ENCODE results near the gene PAH.

The PAH gene

DNA sequence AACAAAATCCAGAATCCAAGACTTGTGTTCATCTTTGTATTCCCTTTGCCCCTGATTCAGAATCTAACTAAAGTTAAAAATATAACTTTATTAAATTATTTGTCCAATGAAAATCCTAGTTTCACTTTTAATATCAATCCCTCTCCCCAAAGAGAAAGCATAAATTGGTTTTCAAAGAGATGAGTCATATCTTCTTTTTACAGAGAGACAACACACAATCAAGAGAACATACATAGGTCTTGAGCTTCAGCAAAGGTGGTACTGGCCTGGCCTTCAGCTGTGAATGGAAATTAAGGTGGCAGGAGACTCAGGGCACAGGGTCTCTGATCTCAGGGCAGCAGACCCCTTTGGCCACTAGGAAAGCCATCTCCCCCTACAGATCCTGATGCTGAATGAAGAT, 36.2 kb upstream of the PAH start:
- peaks cover 13% of the 10 kb centered on the region for H3K4me1 Mint-ChIP-seq
- TF ChIP-seq, protein P1, sequence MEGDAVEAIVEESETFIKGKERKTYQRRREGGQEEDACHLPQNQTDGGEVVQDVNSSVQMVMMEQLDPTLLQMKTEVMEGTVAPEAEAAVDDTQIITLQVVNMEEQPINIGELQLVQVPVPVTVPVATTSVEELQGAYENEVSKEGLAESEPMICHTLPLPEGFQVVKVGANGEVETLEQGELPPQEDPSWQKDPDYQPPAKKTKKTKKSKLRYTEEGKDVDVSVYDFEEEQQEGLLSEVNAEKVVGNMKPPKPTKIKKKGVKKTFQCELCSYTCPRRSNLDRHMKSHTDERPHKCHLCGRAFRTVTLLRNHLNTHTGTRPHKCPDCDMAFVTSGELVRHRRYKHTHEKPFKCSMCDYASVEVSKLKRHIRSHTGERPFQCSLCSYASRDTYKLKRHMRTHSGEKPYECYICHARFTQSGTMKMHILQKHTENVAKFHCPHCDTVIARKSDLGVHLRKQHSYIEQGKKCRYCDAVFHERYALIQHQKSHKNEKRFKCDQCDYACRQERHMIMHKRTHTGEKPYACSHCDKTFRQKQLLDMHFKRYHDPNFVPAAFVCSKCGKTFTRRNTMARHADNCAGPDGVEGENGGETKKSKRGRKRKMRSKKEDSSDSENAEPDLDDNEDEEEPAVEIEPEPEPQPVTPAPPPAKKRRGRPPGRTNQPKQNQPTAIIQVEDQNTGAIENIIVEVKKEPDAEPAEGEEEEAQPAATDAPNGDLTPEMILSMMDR (IDR thresholded peaks at IDR 0.05; ENCODE audit: unreplicated experiment in 3 of 3) = no peak
- H3K4me3 Mint-ChIP-seq = no peak overlapping the region
- H3K27me3 Mint-ChIP-seq (ENCODE audit: low read depth) = peaks cover 100% of the 10 kb centered on the region
- H3K27ac Mint-ChIP-seq = no peak overlapping the region
- no peaks in the 10 kb centered on the region for H3K9me3 Mint-ChIP-seq
- H3K36me3 Mint-ChIP-seq (ENCODE audit: low read depth) = no peaks in the 10 kb centered on the region

DNA sequence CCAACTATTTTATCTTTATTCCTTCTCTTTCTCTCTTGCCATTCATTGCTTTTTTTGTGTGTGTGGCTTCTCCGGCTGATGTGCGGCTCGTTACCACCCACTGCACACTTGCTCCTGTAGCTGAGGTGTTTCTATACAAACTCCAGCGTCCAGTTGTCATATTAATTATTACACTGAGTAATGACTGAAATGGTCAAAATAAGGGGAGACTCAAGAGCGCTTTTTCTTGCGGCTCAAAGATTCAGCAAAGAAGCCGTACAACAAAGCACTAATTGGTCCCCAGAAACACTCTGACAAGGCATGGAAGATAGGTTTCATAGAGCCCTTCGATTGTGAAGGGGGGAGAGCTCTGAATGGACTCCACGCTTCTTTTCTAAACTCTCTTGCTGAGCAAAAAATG, 34.8 kb upstream of the PAH start:
- Mint-ChIP-seq H3K9me3 (no peaks in the 10 kb centered on the region), H3K4me1 (peaks cover 4% of the 10 kb centered on the region), H3K4me3 (no peak overlapping the region), H3K36me3 (ENCODE audit: low read depth) (no peaks in the 10 kb centered on the region), H3K27me3 (ENCODE audit: low read depth) (peaks cover 100% of the 10 kb centered on the region), H3K27ac (no peak overlapping the region)
- TF ChIP-seq, protein P1 (IDR thresholded peaks at IDR 0.05; ENCODE audit: unreplicated experiment in 3 of 3) = no peak

DNA sequence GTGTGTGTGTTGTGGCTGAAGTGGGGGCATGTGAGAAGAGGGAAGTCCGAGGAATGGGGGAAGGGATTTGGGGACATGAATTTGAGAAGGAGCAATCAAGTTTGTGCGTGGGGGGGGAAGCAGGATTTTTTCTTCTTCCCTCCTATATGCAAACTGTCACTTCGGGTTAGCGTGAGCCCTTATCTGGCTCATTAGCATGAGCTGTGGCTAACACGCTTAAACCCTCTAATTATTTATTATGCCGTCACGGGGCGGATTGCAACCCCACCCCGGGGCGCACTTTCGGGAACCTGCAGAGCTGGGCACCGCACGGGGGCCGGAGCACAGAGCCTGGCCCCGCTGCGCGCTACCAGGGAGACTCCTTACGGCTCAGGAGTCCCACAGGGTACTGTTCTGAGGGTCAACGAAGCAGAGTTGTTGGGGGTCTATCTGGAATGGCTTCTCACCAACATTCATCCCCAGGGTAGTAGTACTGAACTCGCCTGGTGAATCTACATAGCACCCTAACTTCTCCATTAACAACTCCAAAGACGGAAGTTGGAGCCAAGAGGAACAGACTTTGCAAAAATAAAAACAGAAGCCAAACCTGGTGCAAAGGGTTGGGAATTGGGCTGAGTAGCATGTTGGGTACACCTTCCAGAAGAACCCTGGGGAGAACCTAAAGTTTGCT, 34.0 kb upstream of the PAH start:
- Mint-ChIP-seq H3K36me3 (ENCODE audit: low read depth) (no peaks in the 10 kb centered on the region), H3K27me3 (ENCODE audit: low read depth) (peaks cover 98% of the 10 kb centered on the region), H3K9me3 (no peaks in the 10 kb centered on the region), H3K27ac (no peak overlapping the region), H3K4me1 (peaks cover 4% of the 10 kb centered on the region), H3K4me3 (peak overlapping the region in 2 of 3 experiments; percentile 6 to 41)
- TF ChIP-seq, protein P1 (IDR thresholded peaks at IDR 0.05; ENCODE audit: unreplicated experiment in 3 of 3) = no peak

DNA sequence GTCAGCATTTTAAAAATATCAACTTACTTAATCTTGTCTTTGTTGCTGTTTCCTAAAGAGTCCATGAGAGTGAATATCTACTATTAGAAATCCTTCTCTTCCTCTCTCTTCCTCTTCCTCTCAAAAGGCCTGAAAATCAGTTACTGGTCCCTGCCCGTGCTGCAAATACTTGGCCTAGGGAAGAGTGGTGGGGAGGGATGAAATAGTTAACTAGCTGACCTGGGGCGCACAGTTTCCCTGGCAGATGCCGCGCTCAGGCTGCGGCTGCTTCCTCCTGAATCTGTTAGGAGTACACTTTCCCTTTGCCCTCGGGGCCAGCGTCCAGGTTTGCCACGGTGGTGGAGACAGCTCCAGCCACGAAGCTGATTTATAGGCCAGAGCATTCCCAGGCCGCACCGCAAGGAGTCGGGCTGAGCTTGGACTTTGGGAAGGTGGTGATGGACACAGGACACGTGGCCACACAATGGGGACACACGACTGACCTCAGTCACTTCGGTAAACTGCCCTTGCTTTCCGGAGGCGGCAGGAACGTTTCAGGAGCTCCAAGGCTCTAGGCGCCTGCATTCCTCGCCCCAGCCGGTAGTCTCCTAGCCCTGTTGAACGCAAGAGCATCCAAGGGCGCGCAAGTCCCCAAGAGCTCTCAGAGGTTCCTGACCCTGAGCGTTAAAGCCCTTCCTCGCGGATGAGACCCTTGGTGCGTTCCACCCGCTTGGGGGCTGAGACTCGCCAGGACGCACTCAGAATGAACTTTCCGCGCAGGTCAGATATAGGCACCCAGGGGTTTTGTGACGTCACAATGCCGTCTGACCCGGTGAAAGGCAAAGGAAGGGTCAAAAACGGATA, 33.3 kb upstream of the PAH start:
- H3K27me3 Mint-ChIP-seq (ENCODE audit: low read depth) = peaks cover 91% of the 10 kb centered on the region

DNA sequence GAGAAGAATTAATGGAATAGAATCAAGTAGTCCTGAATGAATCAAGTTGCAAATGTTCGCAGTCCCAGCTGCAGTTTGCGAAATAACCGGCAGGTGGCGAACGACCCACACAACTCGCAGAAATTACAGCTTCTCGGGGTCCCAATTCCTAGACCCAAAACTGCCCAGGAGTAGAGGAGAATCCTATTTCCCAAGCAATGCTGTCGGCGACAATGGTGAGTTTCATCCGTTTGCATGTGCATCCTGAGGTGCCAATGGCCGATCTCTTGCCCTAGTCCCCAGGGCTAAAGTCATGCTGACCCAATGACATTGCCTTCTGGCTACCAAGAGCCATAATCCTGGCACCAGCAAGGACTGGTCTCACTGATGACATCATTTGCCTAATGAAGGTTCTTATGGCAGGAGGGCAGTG, 31.9 kb upstream of the PAH start:
- no peaks in the 10 kb centered on the region for H3K36me3 Mint-ChIP-seq (ENCODE audit: low read depth)
- no peaks in the 10 kb centered on the region for H3K4me1 Mint-ChIP-seq
- no peak overlapping the region for H3K4me3 Mint-ChIP-seq
- peaks cover 85% of the 10 kb centered on the region for H3K27me3 Mint-ChIP-seq (ENCODE audit: low read depth)
- TF ChIP-seq, protein P1 (IDR thresholded peaks at IDR 0.05; ENCODE audit: unreplicated experiment in 3 of 3) = peak; percentile 92 to 94 (median 93)
- H3K27ac Mint-ChIP-seq = no peak overlapping the region
- H3K9me3 Mint-ChIP-seq = no peaks in the 10 kb centered on the region

More for the DNA sequence above, 33.3 kb upstream of the PAH start:
- no peaks in the 10 kb centered on the region for H3K36me3 Mint-ChIP-seq (ENCODE audit: low read depth)
- H3K4me1 Mint-ChIP-seq = no peaks in the 10 kb centered on the region
- TF ChIP-seq, protein P1 (IDR thresholded peaks at IDR 0.05; ENCODE audit: unreplicated experiment in 3 of 3) = peak in 1 of 3 experiments; percentile 24
- H3K27ac Mint-ChIP-seq = no peak overlapping the region
- no peaks in the 10 kb centered on the region for H3K9me3 Mint-ChIP-seq
- peak overlapping the region in 2 of 3 experiments; percentile 6 to 41 for H3K4me3 Mint-ChIP-seq
